Measurements from ENCODE around the gene OR2H2.
A peak's percentile ranks its signal among the peaks of the same experiment; 100 is the strongest.

Gene OR2H2

DNA sequence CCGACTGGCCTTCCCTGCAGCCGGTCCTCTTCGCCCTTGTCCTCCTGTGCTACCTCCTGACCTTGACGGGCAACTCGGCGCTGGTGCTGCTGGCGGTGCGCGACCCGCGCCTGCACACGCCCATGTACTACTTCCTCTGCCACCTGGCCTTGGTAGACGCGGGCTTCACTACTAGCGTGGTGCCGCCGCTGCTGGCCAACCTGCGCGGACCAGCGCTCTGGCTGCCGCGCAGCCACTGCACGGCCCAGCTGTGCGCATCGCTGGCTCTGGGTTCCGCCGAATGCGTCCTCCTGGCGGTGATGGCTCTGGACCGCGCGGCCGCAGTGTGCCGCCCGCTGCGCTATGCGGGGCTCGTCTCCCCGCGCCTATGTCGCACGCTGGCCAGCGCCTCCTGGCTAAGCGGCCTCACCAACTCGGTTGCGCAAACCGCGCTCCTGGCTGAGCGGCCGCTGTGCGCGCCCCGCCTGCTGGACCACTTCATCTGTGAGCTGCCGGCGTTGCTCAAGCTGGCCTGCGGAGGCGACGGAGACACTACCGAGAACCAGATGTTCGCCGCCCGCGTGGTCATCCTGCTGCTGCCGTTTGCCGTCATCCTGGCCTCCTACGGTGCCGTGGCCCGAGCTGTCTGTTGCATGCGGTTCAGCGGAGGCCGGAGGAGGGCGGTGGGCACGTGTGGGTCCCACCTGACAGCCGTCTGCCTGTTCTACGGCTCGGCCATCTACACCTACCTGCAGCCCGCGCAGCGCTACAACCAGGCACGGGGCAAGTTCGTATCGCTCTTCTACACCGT, 31.5 kb upstream of the OR2H2 start (continued):
- TF ChIP-seq ZIC2 (tag by site-specific recombination; IDR thresholded peaks at IDR 0.05) (peak; percentile 93), KLF10 (tag by site-specific recombination; IDR thresholded peaks at IDR 0.05) (no peak), GFI1B (tag by site-specific recombination; IDR thresholded peaks at IDR 0.05) (no peak), BCL11B (tag by site-specific recombination; IDR thresholded peaks at IDR 0.05; ENCODE audit: low read depth) (no peak), ZNF239 (tag by site-specific recombination; IDR thresholded peaks at IDR 0.05) (no peak), ZNF830 (tag by site-specific recombination; IDR thresholded peaks at IDR 0.05; ENCODE audit: low read depth) (no peak), ZNF785 (tag by site-specific recombination; IDR thresholded peaks at IDR 0.05) (no peak), ZNF202 (tag by site-specific recombination; IDR thresholded peaks at IDR 0.05; ENCODE audit: borderline replicate concordance) (no peak), ZNF658 (tag by site-specific recombination; IDR thresholded peaks at IDR 0.05) (no peak), ZNF174 (tag by site-specific recombination; IDR thresholded peaks at IDR 0.05) (no peak), ZNF654 (tag by site-specific recombination; IDR thresholded peaks at IDR 0.05; ENCODE audit: low read depth) (no peak), KLF8 (tag by site-specific recombination; IDR thresholded peaks at IDR 0.05) (no peak), SCRT1 (tag by site-specific recombination; IDR thresholded peaks at IDR 0.05; ENCODE audit: borderline replicate concordance) (no peak), WT1 (tag by site-specific recombination; IDR thresholded peaks at IDR 0.05) (no peak), ZXDB (tag by site-specific recombination; IDR thresholded peaks at IDR 0.05) (no peak), YY2 (tag by site-specific recombination; IDR thresholded peaks at IDR 0.05) (no peak), FEZF1 (tag by site-specific recombination; IDR thresholded peaks at IDR 0.05) (no peak; the same call in 1 of the 2 replicates), ZBTB21 (tag by site-specific recombination; IDR thresholded peaks at IDR 0.05) (no peak), KLF16 (tag by site-specific recombination; IDR thresholded peaks at IDR 0.05) (no peak), ZBTB8A (tag by site-specific recombination; IDR thresholded peaks at IDR 0.05) (no peak), ZNF169 (tag by site-specific recombination; IDR thresholded peaks at IDR 0.05) (no peak), RBAK (tag by site-specific recombination; IDR thresholded peaks at IDR 0.05) (no peak), GLIS1 (tag by site-specific recombination; IDR thresholded peaks at IDR 0.05) (0 out of 2 replicates have a peak, but pooled peaks have one; percentile 35), ZNF146 (tag by site-specific recombination; IDR thresholded peaks at IDR 0.05) (no peak), HOXC10 (CRISPR knock-in tag; IDR thresholded peaks at IDR 0.05) (no peak), REPIN1 (tag by site-specific recombination; IDR thresholded peaks at IDR 0.05; ENCODE audit: low read depth) (no peak), ZNF660 (tag by site-specific recombination; IDR thresholded peaks at IDR 0.05) (no peak), ZNF2 (tag by site-specific recombination; IDR thresholded peaks at IDR 0.05) (no peak), ZNF292 (tag by site-specific recombination; IDR thresholded peaks at IDR 0.05; ENCODE audit: borderline replicate concordance, low read depth) (no peak), ZNF76 (tag by site-specific recombination; IDR thresholded peaks at IDR 0.05; ENCODE audit: borderline replicate concordance, low read depth) (no peak; the same call in 1 of the 2 replicates)
- TF ChIP-seq, protein P1, sequence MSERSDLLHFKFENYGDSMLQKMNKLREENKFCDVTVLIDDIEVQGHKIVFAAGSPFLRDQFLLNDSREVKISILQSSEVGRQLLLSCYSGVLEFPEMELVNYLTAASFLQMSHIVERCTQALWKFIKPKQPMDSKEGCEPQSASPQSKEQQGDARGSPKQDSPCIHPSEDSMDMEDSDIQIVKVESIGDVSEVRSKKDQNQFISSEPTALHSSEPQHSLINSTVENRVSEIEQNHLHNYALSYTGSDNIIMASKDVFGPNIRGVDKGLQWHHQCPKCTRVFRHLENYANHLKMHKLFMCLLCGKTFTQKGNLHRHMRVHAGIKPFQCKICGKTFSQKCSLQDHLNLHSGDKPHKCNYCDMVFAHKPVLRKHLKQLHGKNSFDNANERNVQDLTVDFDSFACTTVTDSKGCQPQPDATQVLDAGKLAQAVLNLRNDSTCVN (tag by site-specific recombination; optimal IDR thresholded peaks at IDR 0.05), result peak; percentile 96
- TF ChIP-seq, protein P2, sequence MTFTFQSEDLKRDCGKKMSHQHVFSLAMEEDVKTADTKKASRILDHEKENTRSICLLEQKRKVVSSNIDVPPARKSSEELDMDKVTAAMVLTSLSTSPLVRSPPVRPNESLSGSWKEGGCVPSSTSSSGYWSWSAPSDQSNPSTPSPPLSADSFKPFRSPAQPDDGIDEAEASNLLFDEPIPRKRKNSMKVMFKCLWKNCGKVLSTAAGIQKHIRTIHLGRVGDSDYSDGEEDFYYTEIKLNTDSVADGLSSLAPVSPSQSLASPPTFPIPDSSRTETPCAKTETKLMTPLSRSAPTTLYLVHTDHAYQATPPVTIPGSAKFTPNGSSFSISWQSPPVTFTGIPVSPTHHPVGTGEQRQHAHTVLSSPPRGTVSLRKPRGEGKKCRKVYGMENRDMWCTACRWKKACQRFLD (tag by site-specific recombination; IDR thresholded peaks at IDR 0.05), result no peak
- TF ChIP-seq, protein P3, sequence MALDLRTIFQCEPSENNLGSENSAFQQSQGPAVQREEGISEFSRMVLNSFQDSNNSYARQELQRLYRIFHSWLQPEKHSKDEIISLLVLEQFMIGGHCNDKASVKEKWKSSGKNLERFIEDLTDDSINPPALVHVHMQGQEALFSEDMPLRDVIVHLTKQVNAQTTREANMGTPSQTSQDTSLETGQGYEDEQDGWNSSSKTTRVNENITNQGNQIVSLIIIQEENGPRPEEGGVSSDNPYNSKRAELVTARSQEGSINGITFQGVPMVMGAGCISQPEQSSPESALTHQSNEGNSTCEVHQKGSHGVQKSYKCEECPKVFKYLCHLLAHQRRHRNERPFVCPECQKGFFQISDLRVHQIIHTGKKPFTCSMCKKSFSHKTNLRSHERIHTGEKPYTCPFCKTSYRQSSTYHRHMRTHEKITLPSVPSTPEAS (tag by site-specific recombination; IDR thresholded peaks at IDR 0.05), result no peak
- TF ChIP-seq, protein P4, sequence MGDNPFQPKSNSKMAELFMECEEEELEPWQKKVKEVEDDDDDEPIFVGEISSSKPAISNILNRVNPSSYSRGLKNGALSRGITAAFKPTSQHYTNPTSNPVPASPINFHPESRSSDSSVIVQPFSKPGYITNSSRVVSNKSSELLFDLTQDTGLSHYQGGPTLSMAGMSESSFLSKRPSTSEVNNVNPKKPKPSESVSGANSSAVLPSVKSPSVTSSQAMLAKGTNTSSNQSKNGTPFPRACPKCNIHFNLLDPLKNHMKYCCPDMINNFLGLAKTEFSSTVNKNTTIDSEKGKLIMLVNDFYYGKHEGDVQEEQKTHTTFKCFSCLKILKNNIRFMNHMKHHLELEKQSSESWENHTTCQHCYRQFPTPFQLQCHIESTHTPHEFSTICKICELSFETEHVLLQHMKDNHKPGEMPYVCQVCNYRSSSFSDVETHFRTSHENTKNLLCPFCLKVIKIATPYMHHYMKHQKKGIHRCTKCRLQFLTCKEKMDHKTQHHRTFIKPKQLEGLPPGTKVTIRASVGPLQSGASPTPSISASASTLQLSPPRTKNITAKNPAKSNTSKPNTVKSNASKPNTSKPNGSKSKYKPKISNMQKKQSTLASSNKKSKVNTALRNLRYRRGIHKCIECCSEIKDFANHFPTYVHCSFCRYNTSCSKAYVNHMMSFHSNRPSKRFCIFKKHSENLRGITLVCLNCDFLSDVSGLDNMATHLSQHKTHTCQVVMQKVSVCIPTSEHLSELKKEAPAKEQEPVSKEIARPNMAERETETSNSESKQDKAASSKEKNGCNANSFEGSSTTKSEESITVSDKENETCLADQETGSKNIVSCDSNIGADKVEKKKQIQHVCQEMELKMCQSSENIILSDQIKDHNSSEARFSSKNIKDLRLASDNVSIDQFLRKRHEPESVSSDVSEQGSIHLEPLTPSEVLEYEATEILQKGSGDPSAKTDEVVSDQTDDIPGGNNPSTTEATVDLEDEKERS (tag by site-specific recombination; IDR thresholded peaks at IDR 0.05), result no peak
